ENCODE measurements around the gene LSM10.

LSM10 gene

DNA sequence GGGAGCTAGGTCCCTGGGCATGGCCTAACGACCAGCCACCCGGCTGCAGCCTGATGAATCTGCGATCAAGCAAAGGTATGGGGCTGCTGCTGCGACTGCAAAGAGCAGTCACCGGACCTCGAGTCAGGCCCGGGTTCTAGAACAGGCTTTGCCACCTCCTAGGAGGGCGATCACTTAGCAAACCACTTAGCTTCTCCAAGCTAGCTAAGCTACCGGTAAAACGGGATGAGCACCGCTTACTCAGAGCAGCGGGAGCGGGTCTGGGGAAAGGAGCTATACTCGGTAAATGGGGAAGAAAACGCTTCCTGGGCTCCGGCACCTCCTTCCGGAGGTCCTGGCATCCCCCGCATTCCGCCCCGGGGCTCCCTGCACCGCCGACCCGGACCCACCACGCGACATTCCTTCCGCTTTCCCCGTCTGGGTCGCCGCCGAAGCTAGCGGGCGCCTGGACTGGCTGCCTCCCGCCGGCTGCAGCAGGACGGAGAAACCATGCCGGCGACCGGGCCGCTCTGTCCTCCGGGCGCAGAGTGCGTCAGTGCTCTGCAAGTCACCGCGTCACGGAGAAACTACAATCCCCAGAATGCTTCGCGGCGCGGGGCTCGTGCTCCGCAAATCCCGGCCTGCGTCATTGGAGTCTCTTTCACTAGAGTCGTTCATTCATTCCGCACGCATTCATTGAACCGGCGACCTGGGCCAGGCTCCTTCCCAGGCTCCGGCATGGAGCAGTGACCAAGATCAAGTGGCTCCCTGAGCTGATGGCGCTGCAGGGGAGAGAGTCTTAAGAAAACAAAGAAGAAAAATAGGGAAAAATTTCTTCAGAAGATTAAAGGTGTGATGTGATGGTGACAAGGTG is at the start of gene LSM10:
Gene LSM10, minus strand, starts transcription at position 531 of the 853 bp plus-strand sequence. CDS start 3,779 bp downstream, outside the sequence.
- peak; percentile 95 for DNase-seq

DNA sequence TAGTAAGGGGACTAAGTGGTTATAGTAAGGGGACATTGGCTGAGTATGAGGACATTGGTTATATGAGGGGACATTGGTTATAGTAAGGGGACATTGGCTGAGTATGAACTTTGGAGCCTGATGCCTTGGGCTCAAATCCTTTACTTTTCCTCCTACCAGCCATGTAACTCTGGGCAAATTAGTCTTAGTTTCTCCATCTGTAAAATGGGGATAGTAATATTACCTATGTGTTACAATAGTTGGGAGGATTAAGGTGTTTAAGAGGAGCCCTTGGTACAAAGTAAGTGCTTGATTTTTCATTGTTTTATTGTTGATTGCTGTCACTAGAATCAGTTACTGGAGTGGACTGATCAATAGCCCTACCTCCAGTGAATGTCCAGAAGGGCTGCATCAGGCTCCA is 49.7 kb upstream of the LSM10 start:
- DNase-seq, result no peak

DNA sequence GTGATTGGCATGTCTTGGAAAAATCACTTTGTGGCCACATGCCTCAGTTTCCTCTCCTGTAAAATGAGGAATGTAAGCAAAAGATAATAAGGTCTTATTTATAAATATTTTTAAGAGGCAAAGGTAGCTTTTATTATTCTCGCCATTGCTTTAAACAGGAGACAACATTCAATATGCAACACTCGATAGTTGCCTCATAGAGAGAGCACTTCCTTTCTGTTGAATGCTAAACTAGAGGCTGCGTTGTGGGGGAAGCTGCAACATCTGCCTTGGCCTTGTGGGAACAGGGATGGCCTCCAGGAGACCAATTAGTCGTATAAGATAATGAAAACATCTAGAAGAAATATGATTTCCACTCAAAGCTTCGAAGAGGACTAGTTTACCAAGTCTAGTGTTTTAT is 49.0 kb upstream of the LSM10 start:
- peak; percentile 27 for DNase-seq

DNA sequence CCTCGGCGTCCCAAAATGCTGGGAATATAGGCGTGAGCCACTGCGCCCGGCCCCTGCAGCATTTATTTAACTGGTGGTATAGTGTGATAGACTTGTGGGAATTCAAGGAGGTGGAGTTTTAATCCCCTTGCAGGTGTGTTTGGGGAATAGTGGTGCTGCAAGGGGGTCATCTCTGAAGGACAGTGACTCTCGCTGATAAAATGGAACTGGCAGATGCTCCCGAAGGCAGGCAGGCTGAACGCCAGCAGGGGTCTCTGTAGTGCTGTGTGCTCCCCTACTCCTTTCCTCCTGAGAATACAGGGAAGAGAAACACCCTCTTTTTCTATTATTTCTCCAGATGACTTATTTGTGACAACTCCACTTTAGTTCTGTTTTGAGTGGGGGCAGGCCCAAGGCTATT is 48.6 kb upstream of the LSM10 start:
- DNase-seq, result peak; percentile 76

DNA sequence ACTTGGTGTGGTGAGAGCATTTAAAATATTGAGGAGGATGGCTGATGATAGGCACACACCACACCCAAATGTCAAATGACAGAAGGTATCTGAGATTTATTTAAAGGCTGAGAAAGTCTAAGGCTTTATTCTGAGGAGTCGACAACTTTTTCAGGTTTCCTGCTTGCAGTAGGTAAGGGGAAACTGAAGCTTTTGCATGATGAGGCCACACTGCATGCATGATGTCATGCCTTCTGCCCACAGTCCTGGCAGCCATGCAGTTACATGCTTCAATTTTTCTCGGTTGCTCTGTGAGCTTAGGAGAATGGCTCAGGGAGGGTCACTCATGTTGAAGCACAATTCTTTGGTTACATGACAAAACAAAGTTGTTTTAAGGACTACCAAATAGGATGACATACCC is 45.6 kb upstream of the LSM10 start:
- no peak for DNase-seq

DNA sequence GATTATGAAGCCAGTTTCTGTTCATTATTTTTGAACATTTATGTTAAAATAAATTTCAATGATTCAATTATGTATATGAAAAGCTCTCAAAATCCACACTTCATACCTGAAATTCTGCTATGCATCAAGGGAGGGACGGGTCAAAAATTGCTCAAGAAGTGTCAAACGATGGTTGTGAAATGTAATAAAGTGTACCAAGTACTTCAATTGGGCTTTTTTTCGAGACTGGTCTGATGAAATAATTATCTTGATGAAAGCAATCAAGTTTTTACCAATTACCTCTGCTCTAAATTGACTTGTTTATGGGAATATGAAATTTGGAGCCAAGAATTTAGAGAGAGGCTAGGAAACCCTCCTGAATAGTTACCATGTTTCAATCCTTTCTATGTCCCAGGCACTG is 44.6 kb upstream of the LSM10 start:
- DNase-seq, result peak; percentile 17

DNA sequence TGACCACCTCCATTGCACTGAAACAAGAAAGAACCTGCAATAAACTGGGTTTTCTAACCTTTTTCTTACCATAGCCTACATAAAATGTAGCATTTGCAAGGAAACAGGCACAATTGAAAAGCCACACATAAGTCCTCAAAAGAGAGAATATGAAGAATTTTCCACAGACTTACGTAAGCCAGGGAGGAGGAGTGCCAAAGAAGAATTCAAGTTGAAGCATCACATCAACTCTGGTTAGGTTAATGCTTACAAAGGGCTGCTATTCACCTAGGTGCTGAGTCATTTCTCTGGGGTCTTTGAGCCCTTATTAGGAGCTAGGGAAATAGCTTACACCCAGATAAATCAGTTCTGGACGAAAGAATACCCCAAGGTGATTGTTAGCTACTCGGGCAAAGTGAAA is 42.9 kb upstream of the LSM10 start:
- DNase-seq, result no peak

DNA sequence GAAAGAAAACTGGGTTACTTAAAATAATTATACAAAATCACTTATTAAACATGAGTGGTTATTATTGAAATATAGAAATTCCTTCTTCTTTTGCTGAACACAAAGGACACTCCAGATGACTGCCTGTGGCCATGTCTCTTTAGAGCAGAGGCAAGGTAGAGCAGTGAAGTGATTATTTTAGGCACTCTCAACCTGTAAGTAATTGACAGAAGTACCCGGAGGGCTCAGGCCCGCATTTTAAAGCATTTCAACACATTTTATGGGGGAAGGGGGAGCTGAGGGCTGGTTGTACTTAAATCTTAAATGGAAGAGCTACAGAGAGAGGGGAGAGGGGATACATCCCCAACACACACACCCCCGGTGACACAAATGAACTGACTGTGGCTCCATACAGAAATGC is 42.3 kb upstream of the LSM10 start:
- no peak for DNase-seq

DNA sequence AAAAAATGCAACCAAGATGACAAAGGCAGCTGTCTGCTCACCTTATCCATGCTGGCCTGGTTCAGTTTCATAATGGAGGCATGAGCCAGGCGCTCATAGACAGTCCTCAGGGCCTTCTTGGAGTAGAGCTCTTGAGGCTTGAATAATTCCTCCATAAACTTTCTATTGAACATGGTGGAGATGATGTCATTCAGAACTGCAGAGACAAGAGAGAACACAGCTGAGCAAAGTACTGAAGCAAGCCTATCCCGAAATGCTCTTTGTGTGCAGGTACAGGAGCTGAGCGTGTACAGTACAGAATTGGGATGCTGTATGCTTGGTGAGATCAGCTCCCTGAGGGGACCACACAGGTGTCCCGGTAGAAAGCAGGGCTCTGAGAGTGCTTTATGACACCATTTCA is 41.0 kb upstream of the LSM10 start:
- no peak for DNase-seq

DNA sequence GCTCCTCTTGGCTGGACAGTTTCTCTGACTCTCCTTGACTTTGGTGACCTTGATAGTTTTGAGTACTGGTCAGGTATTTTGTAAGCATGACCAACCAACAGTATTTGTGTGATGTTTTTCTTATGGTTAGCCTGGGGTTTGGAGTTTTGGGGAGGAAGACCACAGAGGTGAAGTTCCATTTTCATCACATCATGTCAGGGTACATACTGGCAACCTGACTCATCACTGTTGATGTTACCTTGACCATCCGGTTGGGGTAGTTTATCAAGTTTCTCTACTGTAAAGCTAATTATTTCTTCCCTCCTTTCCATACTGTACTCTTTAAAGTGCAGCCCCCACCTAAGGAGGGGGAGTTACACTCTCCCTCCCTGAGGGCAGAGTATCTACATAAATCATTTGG is 39.1 kb upstream of the LSM10 start:
- no peak for DNase-seq

DNA sequence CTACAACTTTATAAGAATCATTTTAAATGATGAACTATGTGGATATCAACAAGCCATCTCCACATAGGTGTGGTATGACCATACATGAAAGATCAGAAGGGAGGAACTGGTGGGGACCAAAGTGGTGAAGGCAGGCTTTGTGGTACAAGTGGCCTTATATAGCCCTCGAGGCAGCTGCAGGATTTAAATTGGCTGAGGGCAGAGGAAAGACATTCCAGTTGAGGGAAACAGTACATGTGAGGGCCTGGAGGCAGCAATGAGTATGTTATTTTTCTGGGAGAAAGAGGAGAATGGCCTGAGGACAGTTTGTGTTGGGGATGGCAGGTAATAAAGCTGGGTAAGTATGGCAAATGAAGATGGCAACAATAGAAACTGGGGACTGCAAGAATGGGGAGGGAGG is 35.4 kb upstream of the LSM10 start:
- no peak for DNase-seq

DNA sequence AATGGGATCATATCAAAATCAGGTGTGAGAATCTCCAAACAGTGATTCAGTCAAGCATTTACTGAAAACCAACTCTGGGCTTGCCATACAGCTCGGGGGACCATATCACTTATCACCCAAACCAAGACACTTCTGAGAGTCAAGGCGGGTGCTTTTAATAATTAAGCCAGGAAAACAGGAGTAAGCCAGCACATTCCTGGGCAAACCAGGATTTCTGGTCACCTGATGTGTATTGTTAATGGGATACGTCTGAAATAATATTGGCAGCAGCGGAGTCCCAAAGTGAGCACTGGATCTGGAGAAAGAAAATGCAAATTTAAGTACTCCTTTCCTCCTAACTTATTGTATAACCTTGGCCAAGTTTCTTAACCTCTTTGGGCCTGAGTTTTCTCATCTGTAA is 34.9 kb upstream of the LSM10 start:
- no peak for DNase-seq

DNA sequence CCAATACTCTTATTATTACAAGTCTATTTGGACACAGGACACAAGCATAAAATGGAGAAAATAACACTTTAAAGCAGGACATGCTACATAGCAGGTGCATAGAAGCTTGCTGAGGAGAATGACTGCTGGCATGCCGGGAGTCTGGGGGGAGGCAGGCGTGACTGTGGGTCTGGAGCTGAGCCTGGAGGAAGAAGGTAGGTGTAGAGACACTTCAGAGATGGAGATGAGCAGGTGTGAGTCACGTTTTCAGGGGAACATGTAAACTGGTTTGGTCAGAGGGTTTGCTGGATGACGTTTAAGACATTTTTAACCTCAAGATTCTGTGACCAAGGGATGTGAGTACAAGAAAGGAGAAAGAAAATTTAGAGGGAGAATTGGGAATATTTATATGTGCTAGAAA is 28.1 kb upstream of the LSM10 start:
- DNase-seq, result no peak

DNA sequence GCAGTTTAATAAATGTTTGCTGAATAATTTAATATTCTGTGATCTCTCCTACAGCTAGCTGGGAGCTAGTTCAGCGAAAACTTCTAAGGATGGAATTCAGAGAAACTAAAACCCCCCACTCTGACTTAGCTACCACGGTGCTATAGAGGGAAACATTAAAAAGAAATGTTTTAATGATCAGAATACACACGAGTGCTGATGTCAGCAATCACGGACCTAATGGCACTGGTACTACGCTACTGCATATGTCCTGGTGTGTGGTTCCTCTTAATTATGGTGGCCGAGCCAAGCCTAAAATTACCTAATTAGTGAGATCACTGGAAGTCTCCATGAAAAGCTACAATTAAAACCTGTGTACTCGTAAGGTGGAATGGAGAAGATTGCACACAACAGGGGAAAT is 23.9 kb upstream of the LSM10 start:
- no peak for DNase-seq

DNA sequence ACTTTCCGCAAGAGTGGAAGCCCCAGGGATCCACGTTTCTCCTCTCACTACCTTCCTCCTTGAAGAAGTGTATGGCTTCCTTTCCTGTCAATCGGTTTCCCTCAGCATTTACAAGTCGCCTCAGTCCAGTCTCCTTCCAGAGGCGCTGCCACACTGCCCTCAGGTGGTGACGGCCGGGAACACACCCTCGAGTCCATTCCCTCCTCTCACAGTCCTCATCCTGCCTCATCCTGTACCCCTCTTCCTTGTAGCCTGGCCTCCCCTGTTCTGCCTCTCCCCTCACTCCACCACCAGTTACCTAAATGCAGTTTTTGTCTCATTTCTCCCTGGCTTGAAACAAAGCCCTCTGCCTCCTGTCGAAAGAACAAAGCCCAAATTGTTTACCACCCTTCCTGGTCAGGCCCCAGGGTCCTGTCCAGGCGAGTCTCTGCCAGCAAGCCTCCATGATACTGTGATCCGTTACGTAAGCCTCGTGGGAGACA is 23.2 kb upstream of the LSM10 start:
- DNase-seq, result peak; percentile 93

DNA sequence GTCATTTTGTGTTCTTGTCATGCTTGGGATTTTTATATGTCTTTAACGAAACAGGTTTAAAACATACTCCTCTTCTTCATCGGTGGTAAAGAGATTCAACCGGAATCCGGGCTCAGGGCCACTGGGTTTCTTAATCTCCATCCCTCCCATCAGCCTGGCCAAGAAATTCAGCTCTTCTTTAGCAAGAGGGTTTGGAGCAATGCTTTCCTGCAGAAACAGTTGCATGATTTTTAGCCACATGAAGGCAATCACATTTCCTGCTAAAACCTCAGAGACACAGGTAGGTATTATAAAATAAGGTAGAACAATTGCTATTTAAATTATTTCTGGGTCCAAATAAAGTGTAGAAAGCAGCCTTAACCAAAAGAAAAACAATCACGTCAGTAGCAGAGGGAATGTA is 22.7 kb upstream of the LSM10 start:
- DNase-seq, result no peak

DNA sequence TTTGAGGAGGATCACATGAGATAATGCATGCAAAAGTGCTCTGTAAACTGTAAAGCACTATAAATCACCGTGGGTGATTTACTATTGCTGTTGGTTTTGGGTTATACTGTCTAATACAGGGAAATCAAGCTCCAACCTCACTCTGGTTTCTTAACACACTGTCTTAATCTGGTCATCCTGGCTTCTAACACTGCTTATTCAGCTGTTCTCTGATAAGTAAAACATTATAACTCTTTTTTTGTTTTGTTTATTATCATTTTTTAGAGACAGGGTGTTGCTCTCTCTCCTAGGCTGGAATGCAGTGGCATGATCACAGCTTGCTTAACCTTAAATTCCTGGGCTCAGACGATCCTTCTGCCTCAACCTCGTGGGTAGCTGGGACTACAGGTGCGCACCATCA is 21.9 kb upstream of the LSM10 start:
- DNase-seq, result no peak

DNA sequence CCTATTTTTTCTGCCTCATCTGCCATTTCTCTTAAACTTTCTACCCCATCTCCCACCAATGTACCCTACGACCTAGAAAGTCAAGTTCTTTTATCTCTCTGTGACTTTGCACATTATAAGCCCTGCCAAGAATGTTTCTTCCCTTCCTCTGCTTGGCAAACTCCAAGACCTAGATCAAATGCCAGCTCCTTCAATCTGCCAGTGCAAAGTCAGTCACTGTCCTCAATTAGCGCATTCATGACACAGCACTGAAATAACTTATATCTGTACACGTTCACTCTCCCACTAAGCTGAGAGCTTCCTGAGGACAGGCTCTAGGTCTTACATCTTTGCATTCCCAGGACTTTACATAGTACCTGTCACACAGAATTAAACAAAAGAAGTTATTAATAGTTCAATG is 21.4 kb upstream of the LSM10 start:
- DNase-seq, result no peak

DNA sequence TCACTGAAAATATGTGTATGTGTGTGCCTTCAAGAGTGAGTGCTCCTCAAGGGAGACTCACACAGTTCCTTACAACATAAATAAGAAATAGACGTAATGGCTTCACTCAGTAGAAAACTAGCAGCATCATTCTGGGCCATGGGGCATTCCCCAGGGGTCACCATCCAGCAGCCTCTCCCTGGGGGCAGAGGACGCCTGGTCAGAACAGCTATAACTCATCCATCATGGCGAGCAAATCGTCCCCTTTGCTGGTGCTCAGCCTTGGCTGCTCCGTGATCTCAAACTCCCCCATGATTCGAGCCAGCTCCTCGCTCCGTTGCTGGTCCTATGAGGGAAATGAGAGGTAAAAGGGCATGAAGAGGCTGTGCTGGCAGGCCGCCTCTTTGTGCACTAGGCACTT is 20.2 kb upstream of the LSM10 start:
- DNase-seq, result no peak

DNA sequence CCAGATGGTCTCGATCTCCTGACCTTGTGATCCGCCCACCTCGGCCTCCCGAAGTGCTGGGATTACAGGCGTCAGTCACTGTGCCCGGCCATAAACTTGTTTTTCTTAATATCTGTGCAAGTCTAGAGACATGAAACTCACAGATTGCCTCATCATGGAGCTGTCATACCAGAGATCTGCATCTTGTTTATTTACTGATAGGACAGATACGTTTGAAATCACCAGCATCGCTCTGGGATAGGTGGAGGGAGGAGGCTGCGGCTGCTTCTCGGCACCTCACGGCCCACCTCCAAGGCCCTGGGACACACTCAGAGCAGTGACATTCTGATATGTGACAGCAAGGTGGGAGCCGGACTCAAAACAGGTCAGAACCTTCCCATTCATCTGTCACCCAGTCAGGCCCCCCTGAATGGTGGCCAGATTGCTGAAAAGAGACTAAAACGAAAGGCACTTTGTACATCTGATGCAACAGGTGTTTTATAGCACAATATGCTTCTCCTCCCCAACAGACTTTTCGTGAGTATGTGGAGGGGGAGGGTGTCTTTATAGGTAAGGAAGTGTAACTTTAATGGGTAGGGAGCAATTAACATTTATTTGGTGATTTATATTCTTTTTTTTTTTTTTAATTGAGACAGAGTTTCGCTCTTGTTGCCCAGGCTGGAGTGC is 18.1 kb upstream of the LSM10 start:
- no peak for DNase-seq

DNA sequence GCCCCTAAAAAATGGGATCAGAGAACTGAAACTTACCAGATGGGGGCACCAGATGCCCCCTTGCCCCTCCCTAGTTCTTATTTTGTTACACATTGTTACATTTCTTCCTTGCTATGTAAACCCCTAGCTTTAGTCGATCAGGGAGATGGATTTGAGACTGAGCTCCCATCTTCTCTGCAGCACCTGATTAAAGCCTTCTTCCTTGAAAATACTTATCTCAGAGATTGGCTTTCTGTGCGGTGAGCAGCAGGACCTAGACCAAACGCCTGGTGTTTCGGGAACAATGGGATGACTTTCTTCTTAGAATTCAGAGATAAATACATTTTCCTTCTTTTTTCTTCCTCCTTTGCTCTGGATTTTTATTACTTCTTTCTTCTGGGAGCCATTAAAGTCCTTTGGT is 16.7 kb upstream of the LSM10 start:
- peak; percentile 17 for DNase-seq

DNA sequence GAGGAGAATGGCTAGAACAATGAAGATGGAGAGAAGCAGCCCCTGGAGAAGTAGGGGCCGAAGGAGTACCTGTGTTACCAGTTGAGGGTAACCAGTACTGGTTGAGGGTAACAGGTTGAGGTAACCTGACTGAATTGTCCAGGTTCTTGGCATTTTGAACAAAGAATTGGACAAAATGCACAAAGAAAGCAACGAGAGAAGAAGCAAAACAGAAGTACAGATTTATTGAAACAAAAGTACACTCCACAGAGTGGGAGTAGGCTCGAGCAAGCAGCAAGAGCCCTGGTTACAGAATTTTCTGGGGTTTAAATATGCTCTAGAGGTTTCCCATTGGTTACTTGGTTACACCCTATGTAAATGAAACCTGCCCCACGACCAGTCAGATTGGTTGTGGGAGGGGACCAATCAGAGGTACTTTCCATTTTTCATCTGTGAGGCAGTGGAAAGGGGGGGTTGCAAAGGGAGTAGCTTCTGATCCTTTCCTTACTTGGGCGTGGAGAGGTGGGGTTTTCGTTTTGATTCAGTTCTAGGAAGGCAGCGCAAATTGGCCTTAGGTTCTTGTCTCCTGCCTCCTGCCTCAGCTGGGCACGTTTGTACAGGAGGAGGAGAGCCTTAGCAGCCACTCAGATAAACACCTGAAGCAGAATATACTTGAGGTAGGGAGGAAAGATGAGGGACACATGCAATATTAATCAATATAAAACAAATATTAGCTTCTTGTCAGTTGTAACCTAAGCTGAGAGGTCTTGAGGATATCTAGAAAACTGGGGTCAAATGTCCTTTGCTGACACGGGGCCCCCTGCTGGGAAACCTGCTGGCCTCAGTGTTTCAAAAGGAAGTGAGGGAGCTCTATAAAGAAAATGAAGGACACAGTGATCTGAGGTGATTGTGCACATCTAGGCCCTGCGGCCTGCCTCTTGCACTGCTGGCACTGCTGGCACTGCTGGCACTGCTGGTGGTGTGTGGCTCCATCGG is 14.3 kb upstream of the LSM10 start:
- DNase-seq, result peak; percentile 92

DNA sequence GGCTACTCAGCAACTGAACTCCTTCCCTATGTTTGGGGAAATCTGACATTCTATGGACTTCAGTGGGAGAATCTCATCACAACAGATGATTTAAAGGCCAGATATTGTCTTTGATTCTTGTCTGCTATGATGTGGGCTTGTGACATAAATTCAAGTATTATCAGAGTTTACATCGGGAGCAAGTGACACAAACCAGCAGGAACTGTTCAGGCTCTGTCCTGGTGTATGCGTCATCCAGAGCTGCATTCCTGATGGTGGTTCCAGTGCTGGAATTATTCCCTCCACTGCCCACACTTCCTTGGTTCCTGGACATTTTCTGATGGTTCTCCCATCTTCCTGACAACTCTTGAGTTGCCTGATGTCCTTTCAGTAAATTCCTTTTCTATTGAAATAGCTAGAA is 10.8 kb upstream of the LSM10 start:
- DNase-seq, result no peak

Data from OCI-M1 (cell line).